Liver (tissue), 9 donors: ENCODE results near the gene GNB1L. TPM values are rescaled to one million over a fixed set of nuclear protein-coding genes. Genes with fewer than 3 reads are reported as not detected.
"Not testable (repeated sequence)": the region's sequence is repeated elsewhere in the genome, so short reads cannot be mapped to it uniquely, and the experiment has no call there.

ENCODE experiments used
- DNase-seq: peaks from one replicate; pipeline ENCODE4 v3.0.0-alpha.2; 2017; ENCODE audit warnings: low spot score
- H3K27ac ChIP-seq, 2 donors: one replicate each; pipeline ENCODE4 v1.7.0; 2013; ENCODE audit warnings: inconsistent platforms in 2 of 2, low read length in 2 of 2, control low read depth in 1 of 2, low read depth in 1 of 2, mild to moderate bottlenecking in 1 of 2
- H3K27me3 ChIP-seq, 4 donors: one replicate each; pipeline versions ENCODE4 v1.6.1 to v1.7.0; 2013; ENCODE audit warnings: low read length in 3 of 4, inconsistent platforms in 1 of 4, mild to moderate bottlenecking in 1 of 4, moderate library complexity in 1 of 4; ENCODE audit not compliant: control insufficient read depth in 4 of 4, insufficient read depth in 4 of 4
- H3K36me3 ChIP-seq, 4 donors: one replicate each; pipeline versions ENCODE4 v1.6.1 to v1.7.0; 2013; ENCODE audit warnings: low read length in 3 of 4, mild to moderate bottlenecking in 3 of 4, low read depth in 1 of 4, moderate library complexity in 1 of 4; ENCODE audit not compliant: control insufficient read depth in 4 of 4, insufficient read depth in 3 of 4
- H3K4me1 ChIP-seq, 4 donors: one replicate each; pipeline versions ENCODE4 v1.6.1 to v1.7.0; 2013; ENCODE audit warnings: low read length in 3 of 4, mild to moderate bottlenecking in 3 of 4, moderate library complexity in 1 of 4; ENCODE audit not compliant: control insufficient read depth in 4 of 4, insufficient read depth in 4 of 4
- H3K4me3 ChIP-seq, 3 donors: one replicate each; pipeline versions ENCODE4 v1.6.1 to v1.7.0; 2013; ENCODE audit warnings: low read length in 3 of 3, control low read depth in 1 of 3, low read depth in 1 of 3, mild to moderate bottlenecking in 1 of 3
- H3K9ac ChIP-seq, 2 donors: one replicate each; pipeline ENCODE4 v1.7.0; 2013; ENCODE audit warnings: low read length in 2 of 2, mild to moderate bottlenecking in 2 of 2, moderate library complexity in 2 of 2, control low read depth in 1 of 2, low read depth in 1 of 2
- H3K9me3 ChIP-seq, 4 donors: one replicate each; pipeline versions ENCODE4 v1.6.1 to v1.7.0; 2013; ENCODE audit warnings: low read length in 3 of 4; ENCODE audit not compliant: control insufficient read depth in 4 of 4
- EGR1 ChIP-seq, 2 donors: IDR thresholded peaks; 2 replicates each; pipeline ENCODE4 v1.6.1; 2016 to 2018; ENCODE audit warnings: antibody characterized with exemption in 2 of 2, low read depth in 2 of 2
- FOXA1 ChIP-seq: IDR thresholded peaks from 2 replicates; pipeline ENCODE4 v1.6.1; 2016; ENCODE audit warnings: antibody characterized with exemption
- FOXA2 ChIP-seq: IDR thresholded peaks from 2 replicates; pipeline ENCODE4 v1.6.1; 2016; ENCODE audit warnings: antibody characterized with exemption
- GABPA ChIP-seq, 2 donors: IDR thresholded peaks in 1 of 2; conservative IDR thresholded peaks in 1 of 2; 2 replicates each; pipeline ENCODE4 v1.6.1; 2016; ENCODE audit warnings: antibody characterized with exemption in 2 of 2, mild to moderate bottlenecking in 1 of 2, moderate library complexity in 1 of 2
- HNF4A ChIP-seq, 2 donors: conservative IDR thresholded peaks; 2 replicates each; pipeline ENCODE4 v1.6.1; 2016; ENCODE audit warnings: antibody characterized with exemption in 2 of 2, mild to moderate bottlenecking in 2 of 2
- HNF4G ChIP-seq: IDR thresholded peaks from 2 replicates; pipeline ENCODE4 v1.6.1; 2016; ENCODE audit warnings: antibody characterized with exemption
- JUND ChIP-seq, 2 donors: IDR thresholded peaks; 2 replicates each; pipeline ENCODE4 v1.6.1; 2016; ENCODE audit warnings: antibody characterized with exemption in 2 of 2
- RAD21 ChIP-seq, 2 donors: IDR thresholded peaks; 2 replicates each; pipeline ENCODE4 v1.6.1; 2016; ENCODE audit warnings: antibody characterized with exemption in 2 of 2, mild to moderate bottlenecking in 2 of 2
- RXRA ChIP-seq, 2 donors: IDR thresholded peaks; 2 replicates each; pipeline ENCODE4 v1.6.1; 2017 to 2018; ENCODE audit warnings: antibody characterized with exemption in 2 of 2, mild to moderate bottlenecking in 1 of 2
- SP1 ChIP-seq: IDR thresholded peaks from 2 replicates; pipeline ENCODE4 v1.6.1; 2018; ENCODE audit warnings: antibody characterized with exemption, mild to moderate bottlenecking
- YY1 ChIP-seq: IDR thresholded peaks from 2 replicates; pipeline ENCODE4 v1.6.1; 2016; ENCODE audit warnings: antibody characterized with exemption, mild to moderate bottlenecking
- WGBS: extraction: QIAGEN DNeasy Blood & Tissue Kit; methylation state at CpG from one replicate; pipeline ENCODE4 v1.1.7; 2013; 5-methylcytosine and 5-hydroxymethylcytosine counted together
- polyA plus RNA-seq, 2 donors: library from polyadenylated mRNA; stranded (reverse) in 1 of 2; unstranded in 1 of 2; fragments of 200-250 nt in 1 of 2; fragments of >200 nt in 1 of 2; fragmentation: Nextera tagmentation in 1 of 2; extraction: Ambion mirVana in 1 of 2; gene quantifications; one replicate each; pipeline versions ENCODE4 v1.2.1 to v1.2.3, GENCODE V29; 2013 to 2015
- total RNA-seq, 2 donors: library from RNA; depleted of rRNA; stranded (reverse); fragments of >200 nt; gene quantifications; one replicate each; pipeline ENCODE4 v1.2.3, GENCODE V29; 2014
- TF ChIP-seq, protein P1 (sequence below): IDR thresholded peaks from 2 replicates; pipeline ENCODE4 v1.6.1; 2016; ENCODE audit warnings: antibody characterized with exemption
- TF ChIP-seq, protein P2 (sequence below): IDR thresholded peaks from 2 replicates; pipeline ENCODE4 v1.6.1; 2016; ENCODE audit warnings: antibody characterized with exemption
- TF ChIP-seq, protein P3 (sequence below): fragments of 150-350 bp; IDR thresholded peaks from 2 replicates; pipeline ENCODE4 v1.5.1; 2017; ENCODE audit warnings: improper control_type of control experiment, low read depth, low read length; ENCODE audit not compliant: missing input control
- TF ChIP-seq, protein P4 (sequence below): IDR thresholded peaks from 2 replicates; pipeline ENCODE4 v1.6.1; 2016; ENCODE audit warnings: antibody characterized with exemption, mild to moderate bottlenecking
- donor health status: healthy.
- donor health status: healthy.
- donor health status: healthy.
- donor health status: healthy.
- donor health status: healthy.

GNB1L gene
- total and polyA plus RNA-seq, 4 donors = 1.5 to 3.6 (median 1.9) TPM

DNA sequence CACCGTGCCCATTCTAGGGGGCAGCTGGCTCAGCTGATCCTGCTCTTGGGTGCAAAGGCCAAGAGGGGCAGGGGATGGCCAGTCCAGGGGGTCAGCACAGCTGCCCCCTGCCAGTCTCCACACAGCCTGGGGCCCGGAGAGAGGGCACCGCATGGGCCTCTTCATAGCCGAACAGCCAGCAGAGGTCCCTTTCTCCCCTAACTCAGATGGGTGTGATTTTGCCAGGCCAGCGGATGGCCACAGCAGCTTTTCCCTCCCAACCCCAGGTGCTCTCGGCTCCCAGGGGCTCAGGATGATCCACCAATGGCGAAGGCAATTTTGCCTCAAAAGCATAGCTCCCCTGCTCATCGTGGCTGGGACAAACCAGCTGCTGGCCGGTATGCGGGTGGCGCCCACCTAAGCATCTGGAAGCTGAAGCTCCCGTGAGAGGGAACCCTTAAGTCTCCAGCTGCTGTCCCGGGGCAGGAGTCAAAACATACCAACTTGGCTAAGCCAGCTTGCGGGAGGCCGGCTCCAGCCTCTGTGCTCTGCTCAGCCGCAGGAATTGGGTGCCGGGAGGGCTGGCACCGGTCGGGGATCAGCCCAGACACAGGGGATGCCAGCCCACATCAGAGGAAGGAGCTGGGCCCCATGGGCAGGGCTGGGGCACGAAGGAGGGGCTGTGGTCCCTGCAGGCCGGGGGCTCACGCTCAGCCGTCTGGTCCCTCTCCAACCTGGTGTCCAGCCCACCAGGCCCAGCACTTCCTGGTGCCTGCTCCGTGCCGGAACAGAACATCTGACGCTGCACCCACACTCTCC, 30.5 kb upstream of the GNB1L start:
- H3K27ac ChIP-seq = no peak overlapping the region
- TF ChIP-seq EGR1 (IDR thresholded peaks at IDR 0.05; ENCODE audit: low read depth in 2 of 2) (no peak), RAD21 (IDR thresholded peaks at IDR 0.05) (no peak), FOXA1 (no peak), JUND (IDR thresholded peaks at IDR 0.05) (no peak), GABPA (IDR thresholded peaks at IDR 0.05 in 1 of 2, conservative IDR thresholded peaks at IDR 0.05 in 1 of 2) (no peak)
- TF ChIP-seq, protein P1, sequence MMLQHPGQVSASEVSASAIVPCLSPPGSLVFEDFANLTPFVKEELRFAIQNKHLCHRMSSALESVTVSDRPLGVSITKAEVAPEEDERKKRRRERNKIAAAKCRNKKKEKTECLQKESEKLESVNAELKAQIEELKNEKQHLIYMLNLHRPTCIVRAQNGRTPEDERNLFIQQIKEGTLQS = no peak
- TF ChIP-seq, protein P2, sequence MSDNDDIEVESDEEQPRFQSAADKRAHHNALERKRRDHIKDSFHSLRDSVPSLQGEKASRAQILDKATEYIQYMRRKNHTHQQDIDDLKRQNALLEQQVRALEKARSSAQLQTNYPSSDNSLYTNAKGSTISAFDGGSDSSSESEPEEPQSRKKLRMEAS = no peak
- no peaks in the 10 kb centered on the region for H3K27me3 ChIP-seq
- no peaks in the 10 kb centered on the region for H3K9me3 ChIP-seq
- H3K4me1 ChIP-seq = no peaks in the 10 kb centered on the region
- H3K9ac ChIP-seq = no peak overlapping the region
- WGBS = 93% methylated on average over 26 of the region's 26 CpGs
- DNase-seq = no peak
- H3K4me3 ChIP-seq = no peak overlapping the region
- peaks cover 0 to 12% (median 2%) of the 10 kb centered on the region in 4 donors for H3K36me3 ChIP-seq

DNA sequence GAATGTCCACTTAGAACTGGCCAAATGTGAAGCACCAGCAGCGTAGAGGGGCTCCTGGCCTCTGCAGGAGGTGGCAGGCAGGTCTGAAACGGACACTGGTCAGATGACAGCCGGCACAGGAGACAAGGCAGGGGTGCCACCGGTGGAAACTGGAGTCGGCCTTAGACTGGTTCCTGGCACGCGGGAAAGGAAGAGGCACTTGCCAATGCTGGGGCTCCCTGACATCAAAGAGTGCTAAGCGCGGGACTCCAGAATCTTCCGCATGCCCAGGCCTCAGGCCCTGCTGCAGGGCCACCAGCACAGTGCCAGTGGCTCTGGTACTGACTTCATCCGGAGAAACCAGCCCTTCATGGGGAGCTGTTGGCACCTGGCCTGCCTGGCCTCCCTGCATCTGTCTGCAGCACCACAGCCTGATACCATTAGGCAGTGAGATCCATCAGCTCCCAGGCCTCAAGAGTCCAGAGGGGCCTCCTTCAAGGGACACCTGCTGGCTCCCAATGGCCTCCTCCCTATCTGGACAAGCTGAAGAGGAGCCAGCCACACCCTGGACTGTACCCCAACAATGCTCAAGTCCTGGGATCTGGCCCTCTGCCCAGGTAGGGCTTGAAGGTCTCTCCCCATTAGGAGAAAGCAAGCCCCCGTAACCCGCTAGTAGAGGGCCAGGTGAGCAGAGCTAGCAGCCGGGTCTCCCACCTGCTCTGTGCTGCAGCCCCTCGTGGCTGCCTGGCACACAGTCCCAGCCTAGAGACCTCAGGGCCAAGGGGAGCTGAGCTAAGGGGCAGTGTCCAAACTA, 29.7 kb upstream of the GNB1L start:
- H3K4me3 ChIP-seq = no peak overlapping the region
- no peaks in the 10 kb centered on the region for H3K4me1 ChIP-seq
- TF ChIP-seq RXRA (IDR thresholded peaks at IDR 0.05) = no peak
- TF ChIP-seq FOXA1 = no peak
- TF ChIP-seq HNF4G = no peak
- no peak for TF ChIP-seq SP1
- no peak for TF ChIP-seq YY1
- no peak for TF ChIP-seq EGR1 (IDR thresholded peaks at IDR 0.05; ENCODE audit: low read depth in 2 of 2)
- TF ChIP-seq, protein P1 = no peak
- TF ChIP-seq JUND (IDR thresholded peaks at IDR 0.05) = no peak
- TF ChIP-seq, protein P3, sequence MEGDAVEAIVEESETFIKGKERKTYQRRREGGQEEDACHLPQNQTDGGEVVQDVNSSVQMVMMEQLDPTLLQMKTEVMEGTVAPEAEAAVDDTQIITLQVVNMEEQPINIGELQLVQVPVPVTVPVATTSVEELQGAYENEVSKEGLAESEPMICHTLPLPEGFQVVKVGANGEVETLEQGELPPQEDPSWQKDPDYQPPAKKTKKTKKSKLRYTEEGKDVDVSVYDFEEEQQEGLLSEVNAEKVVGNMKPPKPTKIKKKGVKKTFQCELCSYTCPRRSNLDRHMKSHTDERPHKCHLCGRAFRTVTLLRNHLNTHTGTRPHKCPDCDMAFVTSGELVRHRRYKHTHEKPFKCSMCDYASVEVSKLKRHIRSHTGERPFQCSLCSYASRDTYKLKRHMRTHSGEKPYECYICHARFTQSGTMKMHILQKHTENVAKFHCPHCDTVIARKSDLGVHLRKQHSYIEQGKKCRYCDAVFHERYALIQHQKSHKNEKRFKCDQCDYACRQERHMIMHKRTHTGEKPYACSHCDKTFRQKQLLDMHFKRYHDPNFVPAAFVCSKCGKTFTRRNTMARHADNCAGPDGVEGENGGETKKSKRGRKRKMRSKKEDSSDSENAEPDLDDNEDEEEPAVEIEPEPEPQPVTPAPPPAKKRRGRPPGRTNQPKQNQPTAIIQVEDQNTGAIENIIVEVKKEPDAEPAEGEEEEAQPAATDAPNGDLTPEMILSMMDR = no peak
- TF ChIP-seq, protein P4, sequence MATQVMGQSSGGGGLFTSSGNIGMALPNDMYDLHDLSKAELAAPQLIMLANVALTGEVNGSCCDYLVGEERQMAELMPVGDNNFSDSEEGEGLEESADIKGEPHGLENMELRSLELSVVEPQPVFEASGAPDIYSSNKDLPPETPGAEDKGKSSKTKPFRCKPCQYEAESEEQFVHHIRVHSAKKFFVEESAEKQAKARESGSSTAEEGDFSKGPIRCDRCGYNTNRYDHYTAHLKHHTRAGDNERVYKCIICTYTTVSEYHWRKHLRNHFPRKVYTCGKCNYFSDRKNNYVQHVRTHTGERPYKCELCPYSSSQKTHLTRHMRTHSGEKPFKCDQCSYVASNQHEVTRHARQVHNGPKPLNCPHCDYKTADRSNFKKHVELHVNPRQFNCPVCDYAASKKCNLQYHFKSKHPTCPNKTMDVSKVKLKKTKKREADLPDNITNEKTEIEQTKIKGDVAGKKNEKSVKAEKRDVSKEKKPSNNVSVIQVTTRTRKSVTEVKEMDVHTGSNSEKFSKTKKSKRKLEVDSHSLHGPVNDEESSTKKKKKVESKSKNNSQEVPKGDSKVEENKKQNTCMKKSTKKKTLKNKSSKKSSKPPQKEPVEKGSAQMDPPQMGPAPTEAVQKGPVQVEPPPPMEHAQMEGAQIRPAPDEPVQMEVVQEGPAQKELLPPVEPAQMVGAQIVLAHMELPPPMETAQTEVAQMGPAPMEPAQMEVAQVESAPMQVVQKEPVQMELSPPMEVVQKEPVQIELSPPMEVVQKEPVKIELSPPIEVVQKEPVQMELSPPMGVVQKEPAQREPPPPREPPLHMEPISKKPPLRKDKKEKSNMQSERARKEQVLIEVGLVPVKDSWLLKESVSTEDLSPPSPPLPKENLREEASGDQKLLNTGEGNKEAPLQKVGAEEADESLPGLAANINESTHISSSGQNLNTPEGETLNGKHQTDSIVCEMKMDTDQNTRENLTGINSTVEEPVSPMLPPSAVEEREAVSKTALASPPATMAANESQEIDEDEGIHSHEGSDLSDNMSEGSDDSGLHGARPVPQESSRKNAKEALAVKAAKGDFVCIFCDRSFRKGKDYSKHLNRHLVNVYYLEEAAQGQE = no peak
- TF ChIP-seq FOXA2 = no peak
- TF ChIP-seq HNF4A (conservative IDR thresholded peaks at IDR 0.05) = no peak
- no peak for DNase-seq
- 95% methylated on average over 15 of the region's 15 CpGs for WGBS
- H3K9ac ChIP-seq = no peak overlapping the region
- no peaks in the 10 kb centered on the region for H3K27me3 ChIP-seq
- H3K27ac ChIP-seq = no peak overlapping the region
- peaks cover 0 to 12% (median 2%) of the 10 kb centered on the region in 4 donors for H3K36me3 ChIP-seq
- H3K9me3 ChIP-seq = no peaks in the 10 kb centered on the region

DNA sequence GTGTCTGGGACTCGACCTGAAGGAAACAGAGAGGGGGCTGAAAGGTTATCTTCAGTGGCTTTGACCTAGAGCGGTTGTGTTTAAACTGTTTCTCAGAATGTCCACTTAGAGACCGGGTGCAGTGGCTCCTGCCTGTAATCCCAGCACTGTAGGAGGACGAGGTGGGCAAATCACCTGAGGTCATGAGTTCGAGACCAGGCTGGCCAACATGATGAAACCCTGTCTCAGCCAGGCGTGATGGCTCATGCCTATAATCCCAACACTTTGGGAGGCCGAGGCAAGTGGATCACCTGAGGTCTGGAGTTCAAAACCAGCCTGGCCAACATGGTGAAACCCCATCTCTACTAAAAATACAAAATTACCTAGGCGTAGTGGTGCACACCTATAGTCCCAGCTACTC, 28.8 kb upstream of the GNB1L start:
- not testable (repeated sequence) for H3K4me3 ChIP-seq, H3K27me3 ChIP-seq, H3K27ac ChIP-seq, DNase-seq, H3K9me3 ChIP-seq, H3K4me1 ChIP-seq, H3K9ac ChIP-seq
- peaks cover 0 to 15% (median under 1%) of the 10 kb centered on the region in 4 donors for H3K36me3 ChIP-seq
- 91% methylated on average over 8 of the region's 8 CpGs for WGBS
